Skin of body (tissue), 2 donors: ENCODE data around the gene NFS1. TPM values are rescaled to one million over a fixed set of nuclear protein-coding genes. Genes with fewer than 3 reads are reported as not detected.
"Not testable (repeated sequence)": the region's sequence is repeated elsewhere in the genome, so short reads cannot be mapped to it uniquely, and the experiment has no call there.

Source experiments
- DNase-seq: peaks from one replicate; lab custom pipeline; 2025; lab: John Stamatoyannopoulos, UW
- total RNA-seq: library from RNA; depleted of rRNA; stranded (reverse); fragments of >200 nt; gene quantifications from one replicate; pipeline ENCODE4 v1.2.3, GENCODE V29; 2014

The NFS1 gene
- total RNA-seq, 1 donor from 2014 or later, result 18.9 TPM

GRCh38 chr20:35729836-35730582, 30.9 kb upstream of the NFS1 start:
- no peak for DNase-seq

- no peak for DNase-seq
Observed at GRCh38 chr20:35729283-35729807, 30.2 kb upstream of the NFS1 start.

- DNase-seq, result no peak
Observed at GRCh38 chr20:35726842-35727711, 27.9 kb upstream of the NFS1 start.

- no peak for DNase-seq
Observed at GRCh38 chr20:35724321-35725230, 25.4 kb upstream of the NFS1 start.

GRCh38 chr20:35723652-35724320, 24.6 kb upstream of the NFS1 start:
- not testable (repeated sequence) for DNase-seq

GRCh38 chr20:35723275-35723639, 24.1 kb upstream of the NFS1 start:
- not testable (repeated sequence) for DNase-seq

- DNase-seq, result no peak
Observed at GRCh38 chr20:35721621-35722020, 22.5 kb upstream of the NFS1 start.

GRCh38 chr20:35721219-35721618, 22.1 kb upstream of the NFS1 start:
- no peak for DNase-seq

- no peak for DNase-seq
Observed at GRCh38 chr20:35720165-35721123, 21.3 kb upstream of the NFS1 start.

- no peak for DNase-seq
Observed at GRCh38 chr20:35719717-35720116, 20.6 kb upstream of the NFS1 start.

GRCh38 chr20:35718972-35719635, 20.0 kb upstream of the NFS1 start:
- no peak for DNase-seq

GRCh38 chr20:35718321-35718720, 19.2 kb upstream of the NFS1 start:
- not testable (repeated sequence) for DNase-seq

GRCh38 chr20:35716330-35716729, 17.2 kb upstream of the NFS1 start:
- DNase-seq, result no peak

- no peak for DNase-seq
Observed at GRCh38 chr20:35715652-35716051, 16.5 kb upstream of the NFS1 start.

GRCh38 chr20:35714127-35714526, 15.0 kb upstream of the NFS1 start:
- no peak for DNase-seq

- not testable (repeated sequence) for DNase-seq
Observed at GRCh38 chr20:35713120-35713519, 14.0 kb upstream of the NFS1 start.

GRCh38 chr20:35711588-35712209, 12.5 kb upstream of the NFS1 start:
- no peak for DNase-seq

GRCh38 chr20:35710884-35711587, 11.9 kb upstream of the NFS1 start:
- DNase-seq, result no peak
